ENCODE data around the gene KRAS.

The KRAS gene

DNA sequence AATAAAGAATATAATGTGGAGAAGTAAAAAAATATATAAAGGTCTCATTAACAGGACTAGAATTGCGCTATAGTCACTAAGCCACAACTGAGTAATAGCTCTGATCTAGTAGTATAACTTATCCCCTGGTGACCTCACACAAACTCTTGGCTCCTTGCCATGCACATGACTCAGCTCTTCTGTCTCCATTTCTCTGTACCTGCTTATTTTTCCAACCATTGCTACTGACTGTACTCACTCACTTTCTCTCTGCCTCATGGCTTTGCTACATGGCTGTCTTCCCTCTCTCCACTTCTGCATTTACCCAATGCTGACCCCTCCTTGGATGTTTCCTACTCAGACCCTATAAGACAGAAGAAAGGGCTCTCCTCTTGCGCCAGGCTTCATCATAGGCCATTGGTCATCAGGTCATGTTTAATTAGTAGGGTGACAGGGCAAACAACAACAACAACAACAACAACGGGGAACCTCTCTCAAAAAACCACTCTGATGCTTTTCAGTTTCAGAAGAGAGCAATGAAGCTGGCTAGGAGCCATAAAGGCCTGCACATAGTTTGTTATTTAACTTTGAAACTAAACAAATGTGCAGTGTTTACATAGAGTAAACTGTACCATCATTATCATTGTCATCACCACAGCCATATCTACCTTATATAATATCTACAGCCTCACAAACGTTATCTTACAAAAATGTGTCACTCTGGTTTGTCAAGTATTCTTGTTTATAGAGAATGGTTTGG lies 25.6 kb upstream of the KRAS start (continued):
- TF ChIP-seq, protein P1, sequence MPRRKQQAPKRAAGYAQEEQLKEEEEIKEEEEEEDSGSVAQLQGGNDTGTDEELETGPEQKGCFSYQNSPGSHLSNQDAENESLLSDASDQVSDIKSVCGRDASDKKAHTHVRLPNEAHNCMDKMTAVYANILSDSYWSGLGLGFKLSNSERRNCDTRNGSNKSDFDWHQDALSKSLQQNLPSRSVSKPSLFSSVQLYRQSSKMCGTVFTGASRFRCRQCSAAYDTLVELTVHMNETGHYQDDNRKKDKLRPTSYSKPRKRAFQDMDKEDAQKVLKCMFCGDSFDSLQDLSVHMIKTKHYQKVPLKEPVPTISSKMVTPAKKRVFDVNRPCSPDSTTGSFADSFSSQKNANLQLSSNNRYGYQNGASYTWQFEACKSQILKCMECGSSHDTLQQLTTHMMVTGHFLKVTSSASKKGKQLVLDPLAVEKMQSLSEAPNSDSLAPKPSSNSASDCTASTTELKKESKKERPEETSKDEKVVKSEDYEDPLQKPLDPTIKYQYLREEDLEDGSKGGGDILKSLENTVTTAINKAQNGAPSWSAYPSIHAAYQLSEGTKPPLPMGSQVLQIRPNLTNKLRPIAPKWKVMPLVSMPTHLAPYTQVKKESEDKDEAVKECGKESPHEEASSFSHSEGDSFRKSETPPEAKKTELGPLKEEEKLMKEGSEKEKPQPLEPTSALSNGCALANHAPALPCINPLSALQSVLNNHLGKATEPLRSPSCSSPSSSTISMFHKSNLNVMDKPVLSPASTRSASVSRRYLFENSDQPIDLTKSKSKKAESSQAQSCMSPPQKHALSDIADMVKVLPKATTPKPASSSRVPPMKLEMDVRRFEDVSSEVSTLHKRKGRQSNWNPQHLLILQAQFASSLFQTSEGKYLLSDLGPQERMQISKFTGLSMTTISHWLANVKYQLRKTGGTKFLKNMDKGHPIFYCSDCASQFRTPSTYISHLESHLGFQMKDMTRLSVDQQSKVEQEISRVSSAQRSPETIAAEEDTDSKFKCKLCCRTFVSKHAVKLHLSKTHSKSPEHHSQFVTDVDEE (CRISPR knock-in tag; IDR thresholded peaks at IDR 0.05), result no peak

DNA sequence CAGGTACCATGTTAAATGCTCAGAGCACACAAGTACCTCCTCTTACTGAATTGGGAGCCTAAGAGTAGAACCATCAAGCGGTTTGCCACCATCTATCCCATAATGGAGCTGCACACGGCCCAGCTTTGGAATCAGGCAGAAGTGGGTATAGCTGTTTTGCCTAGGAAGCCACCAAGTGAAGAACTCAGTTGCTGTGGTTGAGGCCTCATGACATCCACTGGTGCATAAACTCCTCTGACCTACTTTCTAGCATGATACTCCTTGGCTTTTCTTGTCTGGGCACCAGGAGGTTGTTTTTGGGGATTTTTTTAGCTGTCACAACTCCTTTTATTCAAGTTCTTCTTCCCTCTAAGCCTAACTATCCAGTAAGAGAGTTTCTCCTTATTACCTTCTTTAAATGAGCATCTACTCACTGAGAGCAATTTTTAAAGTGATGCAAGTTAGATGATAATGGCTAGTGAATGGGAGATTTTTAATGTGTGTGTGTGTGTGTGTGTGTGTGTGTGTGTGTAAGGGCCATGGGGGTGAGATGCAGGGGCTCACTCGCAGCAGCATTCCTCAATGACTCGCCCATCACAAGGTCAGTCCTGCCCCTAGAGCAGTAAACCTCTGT lies 20.9 kb upstream of the KRAS start:
- TF ChIP-seq ZNF8 (CRISPR knock-in tag; IDR thresholded peaks at IDR 0.05), result no peak
- TF ChIP-seq, protein P2, sequence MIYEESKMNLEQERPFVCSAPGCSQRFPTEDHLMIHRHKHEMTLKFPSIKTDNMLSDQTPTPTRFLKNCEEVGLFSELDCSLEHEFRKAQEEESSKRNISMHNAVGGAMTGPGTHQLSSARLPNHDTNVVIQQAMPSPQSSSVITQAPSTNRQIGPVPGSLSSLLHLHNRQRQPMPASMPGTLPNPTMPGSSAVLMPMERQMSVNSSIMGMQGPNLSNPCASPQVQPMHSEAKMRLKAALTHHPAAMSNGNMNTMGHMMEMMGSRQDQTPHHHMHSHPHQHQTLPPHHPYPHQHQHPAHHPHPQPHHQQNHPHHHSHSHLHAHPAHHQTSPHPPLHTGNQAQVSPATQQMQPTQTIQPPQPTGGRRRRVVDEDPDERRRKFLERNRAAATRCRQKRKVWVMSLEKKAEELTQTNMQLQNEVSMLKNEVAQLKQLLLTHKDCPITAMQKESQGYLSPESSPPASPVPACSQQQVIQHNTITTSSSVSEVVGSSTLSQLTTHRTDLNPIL (CRISPR knock-in tag; IDR thresholded peaks at IDR 0.05; ENCODE audit: low read depth), result no peak
- no peak for TF ChIP-seq TCF4 (CRISPR knock-in tag; IDR thresholded peaks at IDR 0.05; ENCODE audit: borderline replicate concordance)
- TF ChIP-seq RARB (CRISPR knock-in tag; IDR thresholded peaks at IDR 0.05), result no peak
- no peak for TF ChIP-seq CSDC2 (CRISPR knock-in tag; IDR thresholded peaks at IDR 0.05)
- TF ChIP-seq TOX (CRISPR knock-in tag; IDR thresholded peaks at IDR 0.05; ENCODE audit: borderline replicate concordance), result no peak
- no peak for TF ChIP-seq ZNF70 (CRISPR knock-in tag; IDR thresholded peaks at IDR 0.05)
- TF ChIP-seq, protein P3, sequence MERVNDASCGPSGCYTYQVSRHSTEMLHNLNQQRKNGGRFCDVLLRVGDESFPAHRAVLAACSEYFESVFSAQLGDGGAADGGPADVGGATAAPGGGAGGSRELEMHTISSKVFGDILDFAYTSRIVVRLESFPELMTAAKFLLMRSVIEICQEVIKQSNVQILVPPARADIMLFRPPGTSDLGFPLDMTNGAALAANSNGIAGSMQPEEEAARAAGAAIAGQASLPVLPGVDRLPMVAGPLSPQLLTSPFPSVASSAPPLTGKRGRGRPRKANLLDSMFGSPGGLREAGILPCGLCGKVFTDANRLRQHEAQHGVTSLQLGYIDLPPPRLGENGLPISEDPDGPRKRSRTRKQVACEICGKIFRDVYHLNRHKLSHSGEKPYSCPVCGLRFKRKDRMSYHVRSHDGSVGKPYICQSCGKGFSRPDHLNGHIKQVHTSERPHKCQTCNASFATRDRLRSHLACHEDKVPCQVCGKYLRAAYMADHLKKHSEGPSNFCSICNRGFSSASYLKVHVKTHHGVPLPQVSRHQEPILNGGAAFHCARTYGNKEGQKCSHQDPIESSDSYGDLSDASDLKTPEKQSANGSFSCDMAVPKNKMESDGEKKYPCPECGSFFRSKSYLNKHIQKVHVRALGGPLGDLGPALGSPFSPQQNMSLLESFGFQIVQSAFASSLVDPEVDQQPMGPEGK (CRISPR knock-in tag; IDR thresholded peaks at IDR 0.05; ENCODE audit: borderline replicate concordance), result no peak
- TF ChIP-seq ZNF565 (CRISPR knock-in tag; conservative IDR thresholded peaks at IDR 0.05; ENCODE audit: low read depth), result no peak
- no peak for TF ChIP-seq BACH2 (CRISPR knock-in tag; IDR thresholded peaks at IDR 0.05; ENCODE audit: borderline replicate concordance)
- no peak for TF ChIP-seq ARNTL (CRISPR knock-in tag; IDR thresholded peaks at IDR 0.05; ENCODE audit: borderline replicate concordance, low read depth)
- TF ChIP-seq GLIS3 (CRISPR knock-in tag; IDR thresholded peaks at IDR 0.05), result no peak
- TF ChIP-seq, protein P4, sequence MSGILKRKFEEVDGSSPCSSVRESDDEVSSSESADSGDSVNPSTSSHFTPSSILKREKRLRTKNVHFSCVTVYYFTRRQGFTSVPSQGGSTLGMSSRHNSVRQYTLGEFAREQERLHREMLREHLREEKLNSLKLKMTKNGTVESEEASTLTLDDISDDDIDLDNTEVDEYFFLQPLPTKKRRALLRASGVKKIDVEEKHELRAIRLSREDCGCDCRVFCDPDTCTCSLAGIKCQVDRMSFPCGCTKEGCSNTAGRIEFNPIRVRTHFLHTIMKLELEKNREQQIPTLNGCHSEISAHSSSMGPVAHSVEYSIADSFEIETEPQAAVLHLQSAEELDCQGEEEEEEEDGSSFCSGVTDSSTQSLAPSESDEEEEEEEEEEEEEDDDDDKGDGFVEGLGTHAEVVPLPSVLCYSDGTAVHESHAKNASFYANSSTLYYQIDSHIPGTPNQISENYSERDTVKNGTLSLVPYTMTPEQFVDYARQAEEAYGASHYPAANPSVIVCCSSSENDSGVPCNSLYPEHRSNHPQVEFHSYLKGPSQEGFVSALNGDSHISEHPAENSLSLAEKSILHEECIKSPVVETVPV (CRISPR knock-in tag; IDR thresholded peaks at IDR 0.05), result no peak
- no peak for TF ChIP-seq ZFP30 (CRISPR knock-in tag; IDR thresholded peaks at IDR 0.05)
- no peak for TF ChIP-seq PPARA (CRISPR knock-in tag; IDR thresholded peaks at IDR 0.05; ENCODE audit: borderline replicate concordance)
- no peak for TF ChIP-seq ESRRG (CRISPR knock-in tag; IDR thresholded peaks at IDR 0.05)
- TF ChIP-seq, protein P5, sequence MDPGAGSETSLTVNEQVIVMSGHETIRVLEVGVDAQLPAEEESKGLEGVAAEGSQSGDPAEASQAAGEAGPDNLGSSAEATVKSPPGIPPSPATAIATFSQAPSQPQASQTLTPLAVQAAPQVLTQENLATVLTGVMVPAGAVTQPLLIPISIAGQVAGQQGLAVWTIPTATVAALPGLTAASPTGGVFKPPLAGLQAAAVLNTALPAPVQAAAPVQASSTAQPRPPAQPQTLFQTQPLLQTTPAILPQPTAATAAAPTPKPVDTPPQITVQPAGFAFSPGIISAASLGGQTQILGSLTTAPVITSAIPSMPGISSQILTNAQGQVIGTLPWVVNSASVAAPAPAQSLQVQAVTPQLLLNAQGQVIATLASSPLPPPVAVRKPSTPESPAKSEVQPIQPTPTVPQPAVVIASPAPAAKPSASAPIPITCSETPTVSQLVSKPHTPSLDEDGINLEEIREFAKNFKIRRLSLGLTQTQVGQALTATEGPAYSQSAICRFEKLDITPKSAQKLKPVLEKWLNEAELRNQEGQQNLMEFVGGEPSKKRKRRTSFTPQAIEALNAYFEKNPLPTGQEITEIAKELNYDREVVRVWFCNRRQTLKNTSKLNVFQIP (CRISPR knock-in tag; IDR thresholded peaks at IDR 0.05; ENCODE audit: borderline replicate concordance, low read depth), result no peak
- ATAC-seq, result no peak

DNA sequence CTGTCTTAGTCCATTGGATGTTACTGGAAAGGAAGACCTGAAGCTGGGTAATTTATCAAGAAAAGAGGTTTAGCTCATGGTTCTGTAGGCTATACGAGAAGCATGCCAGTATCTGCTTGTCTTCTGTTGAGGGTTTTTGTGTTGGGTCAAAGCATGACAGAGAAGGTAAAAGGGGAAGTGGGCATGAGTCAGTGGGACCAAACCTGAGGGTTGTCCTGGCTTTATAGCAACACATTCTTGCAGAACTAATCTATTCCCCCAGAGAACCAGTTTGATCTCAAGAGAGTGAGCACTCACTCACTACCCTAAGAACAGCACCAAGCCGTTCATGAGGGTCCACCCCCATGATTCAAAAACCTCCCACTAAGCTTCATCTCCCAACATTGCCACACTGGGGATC lies 19.0 kb upstream of the KRAS start:
- no peak for ATAC-seq
- TF ChIP-seq ARNTL (CRISPR knock-in tag; IDR thresholded peaks at IDR 0.05; ENCODE audit: borderline replicate concordance, low read depth), result no peak
- TF ChIP-seq TCF4 (CRISPR knock-in tag; IDR thresholded peaks at IDR 0.05; ENCODE audit: borderline replicate concordance), result no peak
- TF ChIP-seq, protein P3 (CRISPR knock-in tag; IDR thresholded peaks at IDR 0.05; ENCODE audit: borderline replicate concordance), result no peak
- TF ChIP-seq ZC3H10 (CRISPR knock-in tag; IDR thresholded peaks at IDR 0.05), result no peak
- TF ChIP-seq ISL1 (CRISPR knock-in tag; IDR thresholded peaks at IDR 0.05), result no peak
- TF ChIP-seq TOX (CRISPR knock-in tag; IDR thresholded peaks at IDR 0.05; ENCODE audit: borderline replicate concordance), result no peak
- no peak for TF ChIP-seq ZFP30 (CRISPR knock-in tag; IDR thresholded peaks at IDR 0.05)
- TF ChIP-seq BACH2 (CRISPR knock-in tag; IDR thresholded peaks at IDR 0.05; ENCODE audit: borderline replicate concordance), result no peak
- no peak for TF ChIP-seq RARB (CRISPR knock-in tag; IDR thresholded peaks at IDR 0.05)
- TF ChIP-seq SNAI2 (CRISPR knock-in tag; IDR thresholded peaks at IDR 0.05), result no peak
- no peak for TF ChIP-seq GLIS3 (CRISPR knock-in tag; IDR thresholded peaks at IDR 0.05)
- TF ChIP-seq, protein P2 (CRISPR knock-in tag; IDR thresholded peaks at IDR 0.05; ENCODE audit: low read depth), result no peak
- TF ChIP-seq ZFP3 (CRISPR knock-in tag; IDR thresholded peaks at IDR 0.05), result no peak
- TF ChIP-seq ZNF8 (CRISPR knock-in tag; IDR thresholded peaks at IDR 0.05), result no peak
- TF ChIP-seq ZNF565 (CRISPR knock-in tag; conservative IDR thresholded peaks at IDR 0.05; ENCODE audit: low read depth), result no peak
- TF ChIP-seq PPARA (CRISPR knock-in tag; IDR thresholded peaks at IDR 0.05; ENCODE audit: borderline replicate concordance), result no peak

Data from SK-N-SH treated with all-trans-retinoic acid at 6 μM for 48 hours (cell line).